Liver (tissue), 9 donors: Measurements from ENCODE around the gene RPS27A. TPM values are rescaled to one million over a fixed set of nuclear protein-coding genes. Genes with fewer than 3 reads are reported as not detected.
"Not testable (repeated sequence)": the region's sequence is repeated elsewhere in the genome, so short reads cannot be mapped to it uniquely, and the experiment has no call there.

ENCODE experiments used
- DNase-seq: peaks from one replicate; pipeline ENCODE4 v3.0.0-alpha.2; 2017; ENCODE audit warnings: low spot score
- H3K27ac ChIP-seq, 2 donors: one replicate each; pipeline ENCODE4 v1.7.0; 2013; ENCODE audit warnings: inconsistent platforms in 2 of 2, low read length in 2 of 2, control low read depth in 1 of 2, low read depth in 1 of 2, mild to moderate bottlenecking in 1 of 2
- H3K27me3 ChIP-seq, 4 donors: one replicate each; pipeline versions ENCODE4 v1.6.1 to v1.7.0; 2013; ENCODE audit warnings: low read length in 3 of 4, inconsistent platforms in 1 of 4, mild to moderate bottlenecking in 1 of 4, moderate library complexity in 1 of 4; ENCODE audit not compliant: control insufficient read depth in 4 of 4, insufficient read depth in 4 of 4
- H3K36me3 ChIP-seq, 4 donors: one replicate each; pipeline versions ENCODE4 v1.6.1 to v1.7.0; 2013; ENCODE audit warnings: low read length in 3 of 4, mild to moderate bottlenecking in 3 of 4, low read depth in 1 of 4, moderate library complexity in 1 of 4; ENCODE audit not compliant: control insufficient read depth in 4 of 4, insufficient read depth in 3 of 4
- H3K4me1 ChIP-seq, 4 donors: one replicate each; pipeline versions ENCODE4 v1.6.1 to v1.7.0; 2013; ENCODE audit warnings: low read length in 3 of 4, mild to moderate bottlenecking in 3 of 4, moderate library complexity in 1 of 4; ENCODE audit not compliant: control insufficient read depth in 4 of 4, insufficient read depth in 4 of 4
- H3K4me3 ChIP-seq, 3 donors: one replicate each; pipeline versions ENCODE4 v1.6.1 to v1.7.0; 2013; ENCODE audit warnings: low read length in 3 of 3, control low read depth in 1 of 3, low read depth in 1 of 3, mild to moderate bottlenecking in 1 of 3
- H3K9ac ChIP-seq, 2 donors: one replicate each; pipeline ENCODE4 v1.7.0; 2013; ENCODE audit warnings: low read length in 2 of 2, mild to moderate bottlenecking in 2 of 2, moderate library complexity in 2 of 2, control low read depth in 1 of 2, low read depth in 1 of 2
- H3K9me3 ChIP-seq, 4 donors: one replicate each; pipeline versions ENCODE4 v1.6.1 to v1.7.0; 2013; ENCODE audit warnings: low read length in 3 of 4; ENCODE audit not compliant: control insufficient read depth in 4 of 4
- GABPA ChIP-seq, 2 donors: IDR thresholded peaks in 1 of 2; conservative IDR thresholded peaks in 1 of 2; 2 replicates each; pipeline ENCODE4 v1.6.1; 2016; ENCODE audit warnings: antibody characterized with exemption in 2 of 2, mild to moderate bottlenecking in 1 of 2, moderate library complexity in 1 of 2
- HNF4A ChIP-seq, 2 donors: conservative IDR thresholded peaks; 2 replicates each; pipeline ENCODE4 v1.6.1; 2016; ENCODE audit warnings: antibody characterized with exemption in 2 of 2, mild to moderate bottlenecking in 2 of 2
- HNF4G ChIP-seq: IDR thresholded peaks from 2 replicates; pipeline ENCODE4 v1.6.1; 2016; ENCODE audit warnings: antibody characterized with exemption
- NR2F2 ChIP-seq: IDR thresholded peaks from 2 replicates; pipeline ENCODE4 v1.6.1; 2016; ENCODE audit warnings: antibody characterized with exemption
- RAD21 ChIP-seq, 2 donors: IDR thresholded peaks; 2 replicates each; pipeline ENCODE4 v1.6.1; 2016; ENCODE audit warnings: antibody characterized with exemption in 2 of 2, mild to moderate bottlenecking in 2 of 2
- SP1 ChIP-seq: IDR thresholded peaks from 2 replicates; pipeline ENCODE4 v1.6.1; 2018; ENCODE audit warnings: antibody characterized with exemption, mild to moderate bottlenecking
- ZBTB33 ChIP-seq: IDR thresholded peaks from 2 replicates; pipeline ENCODE4 v1.6.1; 2016; ENCODE audit warnings: antibody characterized with exemption
- WGBS: extraction: QIAGEN DNeasy Blood & Tissue Kit; methylation state at CpG from one replicate; pipeline ENCODE4 v1.1.7; 2013; 5-methylcytosine and 5-hydroxymethylcytosine counted together
- polyA plus RNA-seq, 2 donors: library from polyadenylated mRNA; stranded (reverse) in 1 of 2; unstranded in 1 of 2; fragments of 200-250 nt in 1 of 2; fragments of >200 nt in 1 of 2; fragmentation: Nextera tagmentation in 1 of 2; extraction: Ambion mirVana in 1 of 2; gene quantifications; one replicate each; pipeline versions ENCODE4 v1.2.1 to v1.2.3, GENCODE V29; 2013 to 2015
- total RNA-seq, 2 donors: library from RNA; depleted of rRNA; stranded (reverse); fragments of >200 nt; gene quantifications; one replicate each; pipeline ENCODE4 v1.2.3, GENCODE V29; 2014
- TF ChIP-seq, protein P1 (sequence below): fragments of 150-350 bp; IDR thresholded peaks from 2 replicates; pipeline ENCODE4 v1.5.1; 2017; ENCODE audit warnings: improper control_type of control experiment, low read depth, low read length; ENCODE audit not compliant: missing input control
- TF ChIP-seq, protein P2 (sequence below): IDR thresholded peaks from 2 replicates; pipeline ENCODE4 v1.6.1; 2016; ENCODE audit warnings: antibody characterized with exemption
- TF ChIP-seq, protein P3 (sequence below): IDR thresholded peaks from 2 replicates; pipeline ENCODE4 v1.6.1; 2016; ENCODE audit warnings: antibody characterized with exemption
- donor health status: healthy.
- donor health status: healthy.
- donor health status: healthy.
- donor health status: healthy.
- donor health status: healthy.

The RPS27A gene
- total and polyA plus RNA-seq, 4 donors, result 225 to 655 (median 490) TPM

DNA sequence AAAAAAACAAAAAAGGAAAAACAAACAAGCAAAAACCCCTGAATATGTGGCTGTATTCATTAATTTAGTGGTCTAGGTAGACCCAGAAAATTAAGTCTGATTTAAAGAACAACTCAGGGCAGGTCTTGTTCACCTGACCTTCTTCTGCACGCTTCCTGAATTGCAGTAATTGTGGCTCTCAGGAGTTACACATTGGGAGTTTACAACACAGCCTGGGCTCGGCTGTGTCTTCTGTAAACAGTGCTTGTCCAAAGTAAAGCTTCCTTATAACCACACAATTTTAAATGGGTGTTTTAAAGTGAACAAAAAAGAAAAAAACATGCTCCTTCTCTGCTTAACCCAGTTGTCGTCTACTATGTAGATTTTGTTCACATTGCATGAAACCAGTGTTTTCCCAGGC is 44.8 kb downstream of the RPS27A start:
- 56% methylated on average over 3 of the region's 3 CpGs for WGBS

GRCh38 chr2:55279214-55279835 is 46.8 kb downstream of the RPS27A start:
- not testable (repeated sequence) for H3K27me3 ChIP-seq, DNase-seq, H3K9me3 ChIP-seq, H3K27ac ChIP-seq, H3K36me3 ChIP-seq, H3K4me3 ChIP-seq, H3K9ac ChIP-seq
- WGBS, result 67% methylated on average over 10 of the region's 10 CpGs
- peaks cover 0 to 11% (median 4%) of the 10 kb centered on the region in 4 donors for H3K4me1 ChIP-seq

More for the DNA sequence above, 44.8 kb downstream of the RPS27A start:
- TF ChIP-seq GABPA (IDR thresholded peaks at IDR 0.05 in 1 of 2, conservative IDR thresholded peaks at IDR 0.05 in 1 of 2), result no peak
- no peak for DNase-seq
- H3K4me1 ChIP-seq, result peaks cover 0 to 2% (median 0%) of the 10 kb centered on the region in 4 donors
- H3K27me3 ChIP-seq, result no peaks in the 10 kb centered on the region
- H3K27ac ChIP-seq, result no peak overlapping the region
- H3K4me3 ChIP-seq, result no peak overlapping the region
- H3K36me3 ChIP-seq, result no peaks in the 10 kb centered on the region
- no peak overlapping the region for H3K9ac ChIP-seq
- H3K9me3 ChIP-seq, result no peaks in the 10 kb centered on the region

DNA sequence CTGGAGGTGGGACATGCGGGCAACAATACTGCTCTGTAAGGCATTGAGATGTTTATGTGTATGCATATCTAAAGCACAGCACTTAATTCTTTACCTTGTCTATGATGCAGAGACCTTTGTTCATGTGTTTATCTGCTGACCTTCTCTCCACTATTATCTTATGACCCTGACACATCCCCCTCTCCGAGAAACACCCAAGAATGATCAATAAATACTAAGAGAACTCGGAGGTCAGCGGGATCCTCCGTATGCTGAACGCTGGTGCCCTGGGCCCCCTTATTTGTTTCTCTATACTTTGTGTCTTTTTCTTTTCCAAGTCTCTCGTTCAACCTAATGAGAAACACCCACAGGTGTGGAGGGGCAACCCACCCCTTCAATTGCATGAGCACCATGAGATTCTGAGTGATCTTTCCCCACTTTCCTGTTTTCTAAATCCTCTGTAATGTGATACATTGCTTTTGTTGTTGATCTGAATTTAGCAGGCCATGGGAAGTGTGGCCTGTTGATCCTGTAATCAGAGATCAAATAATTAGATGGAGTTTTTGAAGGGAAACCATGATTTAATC is 47.5 kb downstream of the RPS27A start:
- WGBS, result 68% methylated on average over 7 of the region's 7 CpGs
- H3K4me3 ChIP-seq, DNase-seq: not testable (repeated sequence)

GRCh38 chr2:55280851-55281546 is 48.5 kb downstream of the RPS27A start:
- H3K4me3 ChIP-seq, H3K27ac ChIP-seq, H3K36me3 ChIP-seq, H3K27me3 ChIP-seq, DNase-seq, H3K9ac ChIP-seq, H3K9me3 ChIP-seq: not testable (repeated sequence)
- peaks cover 0 to 11% (median 5%) of the 10 kb centered on the region in 4 donors for H3K4me1 ChIP-seq
- WGBS, result 96% methylated on average over 5 of the region's 5 CpGs

More for the DNA sequence above, 47.5 kb downstream of the RPS27A start:
- H3K27ac ChIP-seq, H3K27me3 ChIP-seq, H3K36me3 ChIP-seq, H3K9me3 ChIP-seq, H3K9ac ChIP-seq: not testable (repeated sequence)
- peaks cover 0 to 11% (median 4%) of the 10 kb centered on the region in 4 donors for H3K4me1 ChIP-seq

DNA sequence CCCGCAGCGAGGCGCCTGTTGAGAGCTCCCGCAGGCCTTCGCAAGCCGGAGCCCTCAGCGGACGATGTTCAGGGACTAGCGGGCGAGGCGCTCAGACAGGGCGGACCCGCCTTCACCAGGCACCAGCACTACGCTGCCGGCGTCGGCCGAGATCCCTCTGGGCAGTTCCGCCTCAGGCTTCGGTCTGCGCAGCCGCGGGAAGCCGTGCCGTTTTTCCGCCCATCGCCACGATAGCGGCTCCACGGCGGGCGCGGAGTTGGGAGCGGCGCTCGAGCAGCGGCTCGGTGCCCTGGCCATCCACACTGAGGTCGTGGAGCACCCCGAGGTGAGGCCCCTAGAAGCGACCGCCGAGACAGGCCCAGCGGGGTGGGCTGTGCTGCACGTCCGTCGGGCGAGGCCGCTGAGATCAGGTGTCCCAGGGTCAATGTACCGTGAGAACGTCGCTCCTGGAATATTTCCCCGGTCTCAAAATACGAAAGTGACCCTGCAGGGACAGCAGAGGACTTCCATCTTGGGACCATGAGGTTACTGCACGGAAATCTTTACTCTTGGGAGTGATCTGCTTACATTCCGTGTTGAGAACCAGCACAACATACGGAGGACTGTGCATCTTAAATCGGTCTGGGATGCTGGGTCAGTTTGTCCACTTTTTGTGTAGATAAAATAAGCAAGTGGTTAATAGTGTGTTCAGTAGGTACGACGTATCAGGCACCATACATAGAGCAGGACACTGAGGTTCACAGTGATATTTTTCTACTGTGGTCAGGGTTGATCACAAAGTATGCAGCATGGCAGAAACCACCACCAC is 49.8 kb downstream of the RPS27A start:
- peak overlapping the region; percentile 67 to 98 (median 73) for H3K4me3 ChIP-seq
- H3K27ac ChIP-seq, result peak overlapping the region; percentile 89 to 96
- H3K36me3 ChIP-seq, result no peaks in the 10 kb centered on the region
- H3K9me3 ChIP-seq, result no peaks in the 10 kb centered on the region
- peak overlapping the region; percentile 72 to 95 for H3K9ac ChIP-seq
- peaks cover 1 to 11% (median 5%) of the 10 kb centered on the region in 4 donors for H3K4me1 ChIP-seq
- DNase-seq, result peak; percentile 88
- H3K27me3 ChIP-seq, result no peaks in the 10 kb centered on the region
- WGBS, result under 1% methylated on average over 60 of the region's 60 CpGs
- TF ChIP-seq, protein P1, sequence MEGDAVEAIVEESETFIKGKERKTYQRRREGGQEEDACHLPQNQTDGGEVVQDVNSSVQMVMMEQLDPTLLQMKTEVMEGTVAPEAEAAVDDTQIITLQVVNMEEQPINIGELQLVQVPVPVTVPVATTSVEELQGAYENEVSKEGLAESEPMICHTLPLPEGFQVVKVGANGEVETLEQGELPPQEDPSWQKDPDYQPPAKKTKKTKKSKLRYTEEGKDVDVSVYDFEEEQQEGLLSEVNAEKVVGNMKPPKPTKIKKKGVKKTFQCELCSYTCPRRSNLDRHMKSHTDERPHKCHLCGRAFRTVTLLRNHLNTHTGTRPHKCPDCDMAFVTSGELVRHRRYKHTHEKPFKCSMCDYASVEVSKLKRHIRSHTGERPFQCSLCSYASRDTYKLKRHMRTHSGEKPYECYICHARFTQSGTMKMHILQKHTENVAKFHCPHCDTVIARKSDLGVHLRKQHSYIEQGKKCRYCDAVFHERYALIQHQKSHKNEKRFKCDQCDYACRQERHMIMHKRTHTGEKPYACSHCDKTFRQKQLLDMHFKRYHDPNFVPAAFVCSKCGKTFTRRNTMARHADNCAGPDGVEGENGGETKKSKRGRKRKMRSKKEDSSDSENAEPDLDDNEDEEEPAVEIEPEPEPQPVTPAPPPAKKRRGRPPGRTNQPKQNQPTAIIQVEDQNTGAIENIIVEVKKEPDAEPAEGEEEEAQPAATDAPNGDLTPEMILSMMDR, result no peak
- TF ChIP-seq SP1, result peak; percentile 31
- no peak for TF ChIP-seq NR2F2
- no peak for TF ChIP-seq RAD21 (IDR thresholded peaks at IDR 0.05)
- TF ChIP-seq, protein P2, sequence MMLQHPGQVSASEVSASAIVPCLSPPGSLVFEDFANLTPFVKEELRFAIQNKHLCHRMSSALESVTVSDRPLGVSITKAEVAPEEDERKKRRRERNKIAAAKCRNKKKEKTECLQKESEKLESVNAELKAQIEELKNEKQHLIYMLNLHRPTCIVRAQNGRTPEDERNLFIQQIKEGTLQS, result no peak
- TF ChIP-seq, protein P3, sequence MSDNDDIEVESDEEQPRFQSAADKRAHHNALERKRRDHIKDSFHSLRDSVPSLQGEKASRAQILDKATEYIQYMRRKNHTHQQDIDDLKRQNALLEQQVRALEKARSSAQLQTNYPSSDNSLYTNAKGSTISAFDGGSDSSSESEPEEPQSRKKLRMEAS, result peak; percentile 41
- TF ChIP-seq HNF4G, result no peak
- TF ChIP-seq GABPA (IDR thresholded peaks at IDR 0.05 in 1 of 2, conservative IDR thresholded peaks at IDR 0.05 in 1 of 2), result peak in 1 of 2 donors; percentile 77
- TF ChIP-seq HNF4A (conservative IDR thresholded peaks at IDR 0.05), result peak; percentile 21 to 48
- TF ChIP-seq ZBTB33, result peak; percentile 19
